SU-DHL-6 (cell line): ENCODE results near the gene TMEM229B.
A peak's percentile ranks its signal among the peaks of the same experiment; 100 is the strongest.

ENCODE experiments used
- H2AFZ ChIP-seq: fragments of 200-600 bp; sonication (generic); 2 replicates; pipeline ENCODE4 v1.6.1; 2014; ENCODE audit warnings: low read depth, mild to moderate bottlenecking, moderate library complexity, mixed read lengths, antibody characterized with exemption, low read length; ENCODE audit not compliant: severe bottlenecking
- H3F3A ChIP-seq: fragments of 200-600 bp; shearing (Covaris generic); 2 replicates; pipeline ENCODE4 v1.6.0; 2016; ENCODE audit warnings: antibody characterized with exemption, mild to moderate bottlenecking; ENCODE audit not compliant: insufficient read depth
- H3K27ac ChIP-seq: fragments of 200-600 bp; sonication (generic); 2 replicates; pipeline ENCODE4 v1.5.1; 2016; ENCODE audit warnings: low read depth, mild to moderate bottlenecking, low read length, moderate library complexity, mixed read lengths
- H3K27me3 ChIP-seq: fragments of 200-600 bp; sonication (generic), shearing (Covaris generic); 2 replicates; pipeline ENCODE4 v1.6.0; 2014; ENCODE audit warnings: mild to moderate bottlenecking, low read length
- H3K36me3 ChIP-seq: fragments of 200-600 bp; sonication (generic); 2 replicates; pipeline ENCODE4 v1.6.1; 2014; ENCODE audit warnings: mild to moderate bottlenecking, low read length, mixed read lengths
- H3K4me2 ChIP-seq: fragments of 300-600, 200-600 bp; shearing (Covaris generic), sonication (generic); 2 replicates; pipeline ENCODE4 v1.6.0; 2014; ENCODE audit warnings: low read length, low read depth, mild to moderate bottlenecking; ENCODE audit not compliant: poor library complexity, severe bottlenecking
- H3K4me3 ChIP-seq: fragments of 200-600 bp; sonication (generic); 2 replicates; pipeline ENCODE4 v1.5.1; 2014; ENCODE audit warnings: antibody characterized with exemption, low read length, mild to moderate bottlenecking, mixed read lengths; ENCODE audit not compliant: insufficient read depth, poor library complexity, severe bottlenecking
- H3K79me2 ChIP-seq: fragments of 200-600 bp; sonication (generic); 2 replicates; pipeline ENCODE4 v1.6.1; 2014; ENCODE audit warnings: mild to moderate bottlenecking, low read length, moderate library complexity; ENCODE audit not compliant: insufficient read depth
- H3K9ac ChIP-seq: fragments of 200-600 bp; sonication (generic); 2 replicates; pipeline ENCODE4 v1.7.0; 2014; ENCODE audit warnings: mild to moderate bottlenecking, low read length
- H3K9me2 ChIP-seq: fragments of 200-600 bp; sonication (generic); replicated peaks from 2 replicates; pipeline ENCODE4 v1.6.1; 2014; ENCODE audit warnings: low read length; ENCODE audit not compliant: insufficient read depth
- H3K9me3 ChIP-seq: fragments of 200-600 bp; sonication (generic); 2 replicates; pipeline ENCODE4 v1.6.1; 2014; ENCODE audit warnings: low read length, mixed read lengths; ENCODE audit not compliant: insufficient read depth
- H4K20me1 ChIP-seq: fragments of 200-600 bp; sonication (generic); 2 replicates; pipeline ENCODE4 v1.6.1; 2014; ENCODE audit warnings: low read depth, mild to moderate bottlenecking, antibody characterized with exemption, low read length, moderate library complexity, mixed read lengths
- EZH2phosphoT487 ChIP-seq: fragments of 200-600 bp; sonication (generic), shearing (Covaris generic); conservative IDR thresholded peaks from 2 replicates; pipeline ENCODE4 v1.6.1; 2018; ENCODE audit warnings: mild to moderate bottlenecking, antibody characterized with exemption, low read length, moderate library complexity, mixed read lengths
- TF ChIP-seq, protein P1 (sequence below): fragments of 200-600 bp; sonication (generic); IDR thresholded peaks from one replicate; pipeline ENCODE4 v1.5.1; 2017; ENCODE audit warnings: antibody characterized with exemption, mild to moderate bottlenecking, low read length, moderate library complexity; ENCODE audit not compliant: insufficient read depth, poor library complexity, severe bottlenecking

TMEM229B gene

DNA sequence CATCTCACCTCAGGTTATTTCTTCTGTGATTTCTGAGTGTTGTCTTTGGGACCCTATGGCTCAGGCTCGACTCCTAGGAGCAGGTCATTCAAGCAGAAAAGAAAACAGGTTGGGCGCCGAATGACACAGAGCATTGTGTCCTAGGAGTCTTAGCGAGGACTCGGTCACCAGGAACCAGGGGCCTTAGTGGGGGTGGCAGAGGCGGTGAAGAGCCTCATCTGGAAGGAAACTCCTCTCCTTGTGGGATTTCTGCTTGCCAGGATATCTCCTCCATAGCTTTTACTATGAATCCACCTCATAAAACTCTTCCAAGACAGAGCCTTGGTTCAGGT is 45.2 kb upstream of the TMEM229B start:
- Histone ChIP-seq H3K4me3 (no peak overlapping the region), H4K20me1 (no peaks in the 10 kb centered on the region), H2AFZ (no peak overlapping the region), H3K9me2 (no peaks in the 10 kb centered on the region), H3K9me3 (no peaks in the 10 kb centered on the region), H3K36me3 (no peaks in the 10 kb centered on the region), H3K27me3 (no peaks in the 10 kb centered on the region), H3K4me2 (peak overlapping the region; percentile 58), H3K27ac (no peak overlapping the region), H3K79me2 (no peaks in the 10 kb centered on the region), H3K9ac (peak overlapping the region; percentile 41; the same call in 1 of the 2 replicates), H3F3A (no peaks in the 10 kb centered on the region)
- TF ChIP-seq, protein P1, sequence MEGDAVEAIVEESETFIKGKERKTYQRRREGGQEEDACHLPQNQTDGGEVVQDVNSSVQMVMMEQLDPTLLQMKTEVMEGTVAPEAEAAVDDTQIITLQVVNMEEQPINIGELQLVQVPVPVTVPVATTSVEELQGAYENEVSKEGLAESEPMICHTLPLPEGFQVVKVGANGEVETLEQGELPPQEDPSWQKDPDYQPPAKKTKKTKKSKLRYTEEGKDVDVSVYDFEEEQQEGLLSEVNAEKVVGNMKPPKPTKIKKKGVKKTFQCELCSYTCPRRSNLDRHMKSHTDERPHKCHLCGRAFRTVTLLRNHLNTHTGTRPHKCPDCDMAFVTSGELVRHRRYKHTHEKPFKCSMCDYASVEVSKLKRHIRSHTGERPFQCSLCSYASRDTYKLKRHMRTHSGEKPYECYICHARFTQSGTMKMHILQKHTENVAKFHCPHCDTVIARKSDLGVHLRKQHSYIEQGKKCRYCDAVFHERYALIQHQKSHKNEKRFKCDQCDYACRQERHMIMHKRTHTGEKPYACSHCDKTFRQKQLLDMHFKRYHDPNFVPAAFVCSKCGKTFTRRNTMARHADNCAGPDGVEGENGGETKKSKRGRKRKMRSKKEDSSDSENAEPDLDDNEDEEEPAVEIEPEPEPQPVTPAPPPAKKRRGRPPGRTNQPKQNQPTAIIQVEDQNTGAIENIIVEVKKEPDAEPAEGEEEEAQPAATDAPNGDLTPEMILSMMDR = no peak
- TF ChIP-seq EZH2phosphoT487 = no peak

- peak within 1 kb of the TSS; percentile 58 for H3K4me2 ChIP-seq
- no peak within 1 kb of the TSS for H3K27ac ChIP-seq
- H3K79me2 ChIP-seq = no peaks in the 10 kb centered on the region
- H3K9me2 ChIP-seq = no peaks in the 10 kb centered on the region
- H4K20me1 ChIP-seq = no peaks in the 10 kb centered on the region
- peak within 1 kb of the TSS; percentile 41 for H3K9ac ChIP-seq
- no peak within 1 kb of the TSS for H2AFZ ChIP-seq
- no peaks in the 10 kb centered on the region for H3K9me3 ChIP-seq
- H3F3A ChIP-seq = no peaks in the 10 kb centered on the region
- TF ChIP-seq EZH2phosphoT487 = no peak
- TF ChIP-seq, protein P1 = no peak
- no peaks in the 10 kb centered on the region for H3K36me3 ChIP-seq
- peak within 1 kb of the TSS; percentile 44 for H3K4me3 ChIP-seq
- no peaks in the 10 kb centered on the region for H3K27me3 ChIP-seq
Measured at GRCh38 chr14:67532998-67533753, 44.7 kb upstream of the TMEM229B start, which contains the start of gene PLEKHH1. TSS of gene PLEKHH1 (plus strand) at chr14:67533290. CDS start at chr14:67541868, 8,578 bp downstream.

GRCh38 chr14:67532606-67532997 is 44.1 kb upstream of the TMEM229B start:
- Histone ChIP-seq H3K36me3 (no peaks in the 10 kb centered on the region), H3K9ac (peak overlapping the region; percentile 41), H3F3A (no peaks in the 10 kb centered on the region), H3K9me2 (no peaks in the 10 kb centered on the region), H3K4me3 (peak overlapping the region; percentile 44), H3K79me2 (no peaks in the 10 kb centered on the region), H3K9me3 (no peaks in the 10 kb centered on the region), H3K27me3 (no peaks in the 10 kb centered on the region), H3K27ac (no peak overlapping the region), H4K20me1 (no peaks in the 10 kb centered on the region), H2AFZ (no peak overlapping the region), H3K4me2 (peak overlapping the region; percentile 58)
- no peak for TF ChIP-seq EZH2phosphoT487
- TF ChIP-seq, protein P1 = no peak
